ENCODE data around the gene BBIP1.

Gene BBIP1

DNA sequence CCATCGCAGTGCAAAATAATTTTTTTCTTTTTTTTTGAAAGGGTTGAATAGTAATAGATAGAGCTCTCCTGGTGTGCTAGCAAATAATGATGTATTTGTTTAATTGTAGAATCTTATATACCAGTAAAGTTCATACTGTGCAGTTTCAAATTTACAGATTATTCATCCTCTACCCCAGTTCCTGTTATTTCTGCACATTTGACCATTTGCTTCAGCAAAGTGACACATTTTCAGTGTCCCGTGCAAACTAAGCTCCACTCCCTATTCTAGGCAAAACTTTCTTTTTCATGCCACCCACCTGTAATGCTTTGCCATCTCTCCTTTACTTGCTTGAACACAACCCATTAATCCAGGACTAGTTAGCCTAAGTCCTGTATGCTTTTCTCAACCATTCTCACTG, 43.5 kb upstream of the BBIP1 start:
- 100% methylated on average over 1 of the region's 2 CpGs for WGBS (ENCODE audit: insufficient coverage)
- Histone ChIP-seq H3K4me1 (ENCODE audit: control extremely low read depth in 1 of 4, control insufficient read depth in 4 of 4, insufficient read depth in 4 of 4, low read length in 3 of 4) (no peaks in the 10 kb centered on the region), H3K4me3 (ENCODE audit: control insufficient read depth in 1 of 7, extremely low read depth in 1 of 7, insufficient read depth in 4 of 7, low read depth in 2 of 7, low read length in 6 of 7) (no peak overlapping the region), H3K27ac (ENCODE audit: insufficient read depth in 1 of 2, low read depth in 1 of 2, low read length in 2 of 2, poor library complexity in 1 of 2, severe bottlenecking in 2 of 2) (no peak overlapping the region), H3K27me3 (replicated peaks in 2 of 5; ENCODE audit: control insufficient read depth in 4 of 5, insufficient read depth in 5 of 5, low read length in 4 of 5) (no peaks in the 10 kb centered on the region), H3K9me3 (ENCODE audit: control extremely low read depth in 1 of 5, control insufficient read depth in 4 of 5, insufficient read depth in 2 of 5, low read depth in 1 of 5, low read length in 4 of 5) (no peaks in the 10 kb centered on the region), H3K36me3 (ENCODE audit: control insufficient read depth in 4 of 4, insufficient read depth in 4 of 4, low read length in 3 of 4) (peaks cover 3 to 11% (median 7%) of the 10 kb centered on the region in 4 experiments)
- CTCF ChIA-PET, result interaction anchor here (1.2 kb wide), 1 partner anchor 18 kb away, joined by 3 read pairs; no protein-coding TSS in a partner anchor
- no peak for DNase-seq
- POLR2A ChIA-PET, result interaction anchor here (0.9 to 1.2 kb wide), 2 partner anchors 35 to 43 kb away, joined by 3 read pairs; partner anchors contain the start of gene BBIP1

GRCh38 chr10:110960333-110960712, 41.3 kb upstream of the BBIP1 start:
- H3K4me3 ChIP-seq (ENCODE audit: control insufficient read depth in 1 of 7, extremely low read depth in 1 of 7, insufficient read depth in 4 of 7, low read depth in 2 of 7, low read length in 6 of 7), result no peak overlapping the region
- H3K4me1 ChIP-seq (ENCODE audit: control extremely low read depth in 1 of 4, control insufficient read depth in 4 of 4, insufficient read depth in 4 of 4, low read length in 3 of 4), result no peaks in the 10 kb centered on the region
- no CpG with 5 or more reads among the region's 1 CpG for WGBS (ENCODE audit: insufficient coverage)
- POLR2A ChIA-PET, result no interaction called here
- peaks cover 3 to 8% (median 5%) of the 10 kb centered on the region in 4 experiments for H3K36me3 ChIP-seq (ENCODE audit: control insufficient read depth in 4 of 4, insufficient read depth in 4 of 4, low read length in 3 of 4)
- H3K9me3 ChIP-seq (ENCODE audit: control extremely low read depth in 1 of 5, control insufficient read depth in 4 of 5, insufficient read depth in 2 of 5, low read depth in 1 of 5, low read length in 4 of 5), result no peaks in the 10 kb centered on the region
- no peak overlapping the region for H3K27ac ChIP-seq (ENCODE audit: insufficient read depth in 1 of 2, low read depth in 1 of 2, low read length in 2 of 2, poor library complexity in 1 of 2, severe bottlenecking in 2 of 2)
- H3K27me3 ChIP-seq (replicated peaks in 2 of 5; ENCODE audit: control insufficient read depth in 4 of 5, insufficient read depth in 5 of 5, low read length in 4 of 5), result no peaks in the 10 kb centered on the region
- DNase-seq, result no peak
- CTCF ChIA-PET, result interaction anchor here (1.1 kb wide), 1 partner anchor 31 kb away, joined by 3 read pairs; no protein-coding TSS in a partner anchor

- no peaks in the 10 kb centered on the region for H3K27me3 ChIP-seq (replicated peaks in 2 of 5; ENCODE audit: control insufficient read depth in 4 of 5, insufficient read depth in 5 of 5, low read length in 4 of 5)
- DNase-seq, result no peak
- WGBS (ENCODE audit: insufficient coverage), result 100% methylated on average over 1 of the region's 4 CpGs
- no peaks in the 10 kb centered on the region for H3K9me3 ChIP-seq (ENCODE audit: control extremely low read depth in 1 of 5, control insufficient read depth in 4 of 5, insufficient read depth in 2 of 5, low read depth in 1 of 5, low read length in 4 of 5)
- POLR2A ChIA-PET, result no interaction called here
- CTCF ChIA-PET, result no interaction called here
- no peak overlapping the region for H3K27ac ChIP-seq (ENCODE audit: insufficient read depth in 1 of 2, low read depth in 1 of 2, low read length in 2 of 2, poor library complexity in 1 of 2, severe bottlenecking in 2 of 2)
- H3K4me3 ChIP-seq (ENCODE audit: control insufficient read depth in 1 of 7, extremely low read depth in 1 of 7, insufficient read depth in 4 of 7, low read depth in 2 of 7, low read length in 6 of 7), result no peak overlapping the region
- H3K4me1 ChIP-seq (ENCODE audit: control extremely low read depth in 1 of 4, control insufficient read depth in 4 of 4, insufficient read depth in 4 of 4, low read length in 3 of 4), result no peaks in the 10 kb centered on the region
- H3K36me3 ChIP-seq (ENCODE audit: control insufficient read depth in 4 of 4, insufficient read depth in 4 of 4, low read length in 3 of 4), result peaks cover 3 to 7% (median 5%) of the 10 kb centered on the region in 4 experiments
These were observed 40.7 kb upstream of the BBIP1 start for GRCh38 chr10:110959379-110960332.

DNA sequence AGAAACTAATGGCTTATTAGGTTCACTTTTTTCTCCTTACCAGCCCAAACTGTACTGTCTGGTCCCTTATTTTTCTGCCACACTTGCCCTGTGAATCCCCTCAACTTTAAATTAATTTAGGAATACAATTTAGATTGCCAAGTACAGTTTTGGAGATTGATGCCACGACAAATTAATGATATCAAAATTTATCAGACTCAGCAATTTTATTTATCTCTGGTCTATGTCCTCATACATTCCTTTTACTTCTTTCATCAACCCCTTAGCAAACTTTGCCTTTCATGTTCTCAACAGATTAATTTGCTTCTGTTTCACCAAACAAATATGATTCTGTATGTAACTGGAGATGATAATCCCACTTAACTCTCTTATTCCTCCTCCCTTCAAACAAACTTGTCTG, 38.6 kb upstream of the BBIP1 start:
- H3K36me3 ChIP-seq (ENCODE audit: control insufficient read depth in 4 of 4, insufficient read depth in 4 of 4, low read length in 3 of 4), result peaks cover 0 to 8% (median 2%) of the 10 kb centered on the region in 4 experiments
- H3K4me1 ChIP-seq (ENCODE audit: control extremely low read depth in 1 of 4, control insufficient read depth in 4 of 4, insufficient read depth in 4 of 4, low read length in 3 of 4), result no peaks in the 10 kb centered on the region
- H3K4me3 ChIP-seq (ENCODE audit: control insufficient read depth in 1 of 7, extremely low read depth in 1 of 7, insufficient read depth in 4 of 7, low read depth in 2 of 7, low read length in 6 of 7), result no peak overlapping the region
- ChIA-PET CTCF (interaction anchor here (0.6 to 1.4 kb wide), 2 partner anchors 37 to 344 kb away, joined by 3 read pairs; no protein-coding TSS in a partner anchor), POLR2A (no interaction called here)
- WGBS (ENCODE audit: insufficient coverage), result 100% methylated on average over 1 of the region's 1 CpG
- no peak overlapping the region for H3K27ac ChIP-seq (ENCODE audit: insufficient read depth in 1 of 2, low read depth in 1 of 2, low read length in 2 of 2, poor library complexity in 1 of 2, severe bottlenecking in 2 of 2)
- H3K27me3 ChIP-seq (replicated peaks in 2 of 5; ENCODE audit: control insufficient read depth in 4 of 5, insufficient read depth in 5 of 5, low read length in 4 of 5), result no peaks in the 10 kb centered on the region
- no peak for DNase-seq
- H3K9me3 ChIP-seq (ENCODE audit: control extremely low read depth in 1 of 5, control insufficient read depth in 4 of 5, insufficient read depth in 2 of 5, low read depth in 1 of 5, low read length in 4 of 5), result peaks cover 0 to 2% (median 0%) of the 10 kb centered on the region in 5 experiments

- ChIA-PET POLR2A (no interaction called here), CTCF (no interaction called here)
- 100% methylated on average over 2 of the region's 4 CpGs for WGBS (ENCODE audit: insufficient coverage)
- DNase-seq, result no peak
- Histone ChIP-seq H3K9me3 (ENCODE audit: control extremely low read depth in 1 of 5, control insufficient read depth in 4 of 5, insufficient read depth in 2 of 5, low read depth in 1 of 5, low read length in 4 of 5) (peaks cover 0 to 32% (median 2%) of the 10 kb centered on the region in 5 experiments), H3K27me3 (replicated peaks in 2 of 5; ENCODE audit: control insufficient read depth in 4 of 5, insufficient read depth in 5 of 5, low read length in 4 of 5) (no peaks in the 10 kb centered on the region), H3K4me1 (ENCODE audit: control extremely low read depth in 1 of 4, control insufficient read depth in 4 of 4, insufficient read depth in 4 of 4, low read length in 3 of 4) (no peaks in the 10 kb centered on the region), H3K27ac (ENCODE audit: insufficient read depth in 1 of 2, low read depth in 1 of 2, low read length in 2 of 2, poor library complexity in 1 of 2, severe bottlenecking in 2 of 2) (no peak overlapping the region), H3K36me3 (ENCODE audit: control insufficient read depth in 4 of 4, insufficient read depth in 4 of 4, low read length in 3 of 4) (peaks cover 7 to 39% (median 13%) of the 10 kb centered on the region in 4 experiments), H3K4me3 (ENCODE audit: control insufficient read depth in 1 of 7, extremely low read depth in 1 of 7, insufficient read depth in 4 of 7, low read depth in 2 of 7, low read length in 6 of 7) (no peak overlapping the region)
These were observed 32.4 kb upstream of the BBIP1 start for GRCh38 chr10:110951381-110951780.

DNA sequence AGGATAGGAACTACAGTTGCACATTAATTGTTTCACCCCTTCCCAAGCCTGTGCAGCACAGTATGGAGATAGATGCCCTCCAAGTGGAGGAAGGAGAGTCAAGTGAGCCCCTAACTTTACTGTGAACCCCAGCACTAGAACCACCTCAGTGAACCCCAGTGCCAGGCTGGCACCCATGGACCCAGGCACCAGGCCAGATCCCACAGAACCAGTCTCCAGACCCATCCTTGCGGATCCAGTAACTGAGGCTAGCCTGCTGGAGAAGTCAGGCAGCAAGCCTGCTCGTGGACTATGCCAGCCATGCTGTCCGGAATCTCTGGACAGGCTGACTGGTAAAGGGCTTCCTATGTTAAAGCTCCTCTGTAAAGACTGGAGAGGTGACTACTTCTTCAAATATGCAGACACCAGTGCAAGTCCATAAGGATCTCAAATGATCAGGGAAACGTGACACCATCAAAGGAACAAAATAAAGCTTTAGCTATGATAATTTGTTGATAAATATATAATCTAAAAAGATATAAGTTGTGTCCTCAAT, 28.1 kb upstream of the BBIP1 start:
- ChIA-PET CTCF (interaction anchor here (1.3 to 4.0 kb wide), 3 partner anchors 10 to 18 kb away, joined by 3 to 13 read pairs (median 4); no protein-coding TSS in a partner anchor), POLR2A (interaction anchor here (0.8 kb wide), 1 partner anchor 19 kb away, joined by 7 read pairs; no protein-coding TSS in a partner anchor)
- Histone ChIP-seq H3K9me3 (ENCODE audit: control extremely low read depth in 1 of 5, control insufficient read depth in 4 of 5, insufficient read depth in 2 of 5, low read depth in 1 of 5, low read length in 4 of 5) (peaks cover 2 to 48% (median 5%) of the 10 kb centered on the region in 5 experiments), H3K27ac (ENCODE audit: insufficient read depth in 1 of 2, low read depth in 1 of 2, low read length in 2 of 2, poor library complexity in 1 of 2, severe bottlenecking in 2 of 2) (no peak overlapping the region), H3K4me3 (ENCODE audit: control insufficient read depth in 1 of 7, extremely low read depth in 1 of 7, insufficient read depth in 4 of 7, low read depth in 2 of 7, low read length in 6 of 7) (no peak overlapping the region), H3K27me3 (replicated peaks in 2 of 5; ENCODE audit: control insufficient read depth in 4 of 5, insufficient read depth in 5 of 5, low read length in 4 of 5) (no peaks in the 10 kb centered on the region), H3K36me3 (ENCODE audit: control insufficient read depth in 4 of 4, insufficient read depth in 4 of 4, low read length in 3 of 4) (peaks cover 15 to 61% (median 25%) of the 10 kb centered on the region in 4 experiments), H3K4me1 (ENCODE audit: control extremely low read depth in 1 of 4, control insufficient read depth in 4 of 4, insufficient read depth in 4 of 4, low read length in 3 of 4) (no peaks in the 10 kb centered on the region)
- whole genome bisulfite sequencing (ENCODE audit: insufficient coverage), result 59% methylated on average over 3 of the region's 4 CpGs
- no peak for DNase-seq

All from common myeloid progenitor, CD34-positive (primary cell).